SH-SY5Y (cell line): ENCODE data around the gene FBXW4.

Source experiments
- GATA2 ChIP-seq: IDR thresholded peaks from 2 replicates; pipeline ENCODE4 v1.6.1; 2011; ENCODE audit warnings: mild to moderate bottlenecking, low read depth, low read length
- GATA3 ChIP-seq: IDR thresholded peaks from 2 replicates; pipeline ENCODE4 v1.6.1; 2011; ENCODE audit warnings: low read depth, mild to moderate bottlenecking, low read length, moderate library complexity

The FBXW4 gene

GRCh38 chr10:101576211-101576863 lies 118.6 kb downstream of the FBXW4 start:
- no peak for TF ChIP-seq GATA3
- no peak for TF ChIP-seq GATA2

GRCh38 chr10:101575580-101576210 lies 119.3 kb downstream of the FBXW4 start:
- no peak for TF ChIP-seq GATA2
- no peak for TF ChIP-seq GATA3

- TF ChIP-seq GATA2 (no peak), GATA3 (no peak)
These were observed 119.9 kb downstream of the FBXW4 start for GRCh38 chr10:101575091-101575490.

GRCh38 chr10:101573885-101574753 lies 120.9 kb downstream of the FBXW4 start:
- TF ChIP-seq GATA3: no peak
- no peak for TF ChIP-seq GATA2

GRCh38 chr10:101572785-101573184 lies 122.2 kb downstream of the FBXW4 start:
- TF ChIP-seq GATA3: no peak
- no peak for TF ChIP-seq GATA2

- no peak for TF ChIP-seq GATA2
These were observed 122.8 kb downstream of the FBXW4 start for GRCh38 chr10:101572126-101572525.

- TF ChIP-seq GATA2 (no peak), GATA3 (no peak)
These were observed 123.6 kb downstream of the FBXW4 start for GRCh38 chr10:101571271-101571925.

GRCh38 chr10:101570428-101571270 lies 124.3 kb downstream of the FBXW4 start:
- no peak for TF ChIP-seq GATA3
- TF ChIP-seq GATA2: no peak

- TF ChIP-seq GATA3 (no peak), GATA2 (no peak)
These were observed 125.1 kb downstream of the FBXW4 start for GRCh38 chr10:101569622-101570427.

- no peak for TF ChIP-seq GATA3
- no peak for TF ChIP-seq GATA2
These were observed 125.7 kb downstream of the FBXW4 start for GRCh38 chr10:101569323-101569621.

GRCh38 chr10:101568054-101568745 lies 126.8 kb downstream of the FBXW4 start:
- TF ChIP-seq GATA3 (no peak), GATA2 (no peak)

- no peak for TF ChIP-seq GATA2
- TF ChIP-seq GATA3: no peak
These were observed 127.6 kb downstream of the FBXW4 start for GRCh38 chr10:101567165-101568006.
